Measurements from ENCODE around the gene TMEM132E.

DNA sequence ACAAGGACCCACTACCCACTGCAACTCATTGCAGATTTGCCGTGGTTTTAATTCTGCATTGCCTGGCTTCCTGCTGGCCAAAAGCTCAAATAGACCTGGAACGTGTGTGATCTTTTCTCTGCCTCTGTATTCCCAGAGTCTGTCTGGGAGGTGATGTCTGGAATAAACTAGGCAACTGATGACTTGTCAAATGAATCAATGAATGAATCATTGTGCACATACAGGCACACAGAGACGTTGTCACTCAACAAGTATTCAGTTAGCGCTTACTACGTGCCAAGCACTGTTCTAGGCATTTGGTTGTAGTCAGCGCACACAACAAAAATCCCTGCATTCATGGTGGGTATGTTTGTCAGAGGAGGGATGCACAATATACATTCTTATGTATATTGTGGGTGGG, 8.9 kb downstream of the TMEM132E start:
- TF ChIP-seq HDGF (IDR thresholded peaks at IDR 0.05; ENCODE audit: borderline replicate concordance) (no peak), SUZ12 (IDR thresholded peaks at IDR 0.05) (no peak), ELF4 (IDR thresholded peaks at IDR 0.05) (no peak)
